Loucy (cell line): ENCODE results near the gene JMJD8.

Experiments
- CTCF ChIP-seq: fragments of 200-600 bp; sonication (generic); conservative IDR thresholded peaks from 2 replicates; pipeline ENCODE4 v1.5.1; 2014; ENCODE audit warnings: mild to moderate bottlenecking, antibody characterized with exemption, low read length
- EZH2phosphoT487 ChIP-seq: fragments of 200-600 bp; IDR thresholded peaks from 2 replicates; pipeline ENCODE4 v1.6.1; 2018; ENCODE audit warnings: antibody characterized with exemption, mild to moderate bottlenecking, moderate library complexity, borderline replicate concordance

- no peak for TF ChIP-seq CTCF
- no peak for TF ChIP-seq EZH2phosphoT487
These were observed 22.0 kb downstream of the JMJD8 start for GRCh38 chr16:662095-662494.
